ENCODE results near the gene ZNF547.
A peak's percentile ranks its signal among the peaks of the same experiment; 100 is the strongest.

Gene ZNF547

GRCh38 chr19:57342582-57342981, 20.8 kb upstream of the ZNF547 start:
- no peak overlapping the region for H3K27ac ChIP-seq (ENCODE audit: low read depth, low read length)
- no peak overlapping the region for H3K9ac ChIP-seq (ENCODE audit: low read length)

GRCh38 chr19:57348136-57348535, 15.2 kb upstream of the ZNF547 start:
- Histone ChIP-seq H3K27ac (ENCODE audit: low read depth, low read length) (no peak overlapping the region), H3K4me3 (ENCODE audit: low read depth, low read length) (no peak overlapping the region), H3K36me3 (ENCODE audit: control insufficient read depth, insufficient read depth, low read length) (peaks cover 1% of the 10 kb centered on the region; the same call in 1 of the 2 replicates), H3K9me3 (ENCODE audit: control insufficient read depth, insufficient read depth, low read depth, low read length) (no peaks in the 10 kb centered on the region), H3K4me1 (ENCODE audit: control insufficient read depth, insufficient read depth, low read length) (0 out of 2 replicates have a peak, but pooled peaks cover 2% of the 10 kb centered on the region), H3K9ac (ENCODE audit: low read length) (no peak overlapping the region), H3K27me3 (ENCODE audit: control insufficient read depth, insufficient read depth, low read length) (no peaks in the 10 kb centered on the region)

More at GRCh38 chr19:57342582-57342981, 20.8 kb upstream of the ZNF547 start:
- no peak overlapping the region for H3K4me3 ChIP-seq (ENCODE audit: low read depth, low read length)
- H3K27me3 ChIP-seq (ENCODE audit: control insufficient read depth, insufficient read depth, low read length): no peaks in the 10 kb centered on the region
- no peaks in the 10 kb centered on the region for H3K36me3 ChIP-seq (ENCODE audit: control insufficient read depth, insufficient read depth, low read length)
- no peaks in the 10 kb centered on the region for H3K4me1 ChIP-seq (ENCODE audit: control insufficient read depth, insufficient read depth, low read length)
- no peaks in the 10 kb centered on the region for H3K9me3 ChIP-seq (ENCODE audit: control insufficient read depth, insufficient read depth, low read depth, low read length)

GRCh38 chr19:57350877-57351805, 12.2 kb upstream of the ZNF547 start, which contains the start of gene ZNF304:
ZNF304 (plus strand) TSS chr19:57351271; CDS start chr19:57351665, 394 bp downstream.
- Histone ChIP-seq H3K4me1 (ENCODE audit: control insufficient read depth, insufficient read depth, low read length) (0 out of 2 replicates have a peak, but pooled peaks cover 2% of the 10 kb centered on the region), H3K9me3 (ENCODE audit: control insufficient read depth, insufficient read depth, low read depth, low read length) (no peaks in the 10 kb centered on the region), H3K4me3 (ENCODE audit: low read depth, low read length) (peak within 1 kb of the TSS; percentile 93), H3K27me3 (ENCODE audit: control insufficient read depth, insufficient read depth, low read length) (no peaks in the 10 kb centered on the region), H3K36me3 (ENCODE audit: control insufficient read depth, insufficient read depth, low read length) (peaks cover 30% of the 10 kb centered on the region), H3K27ac (ENCODE audit: low read depth, low read length) (no peak within 1 kb of the TSS), H3K9ac (ENCODE audit: low read length) (peak within 1 kb of the TSS; percentile 85)

- 0 out of 2 replicates have a peak, but pooled peaks cover 2% of the 10 kb centered on the region for H3K4me1 ChIP-seq (ENCODE audit: control insufficient read depth, insufficient read depth, low read length)
- H3K9me3 ChIP-seq (ENCODE audit: control insufficient read depth, insufficient read depth, low read depth, low read length): no peaks in the 10 kb centered on the region
- peak overlapping the region; percentile 93 for H3K4me3 ChIP-seq (ENCODE audit: low read depth, low read length)
- H3K9ac ChIP-seq (ENCODE audit: low read length): peak overlapping the region; percentile 85
- no peaks in the 10 kb centered on the region for H3K27me3 ChIP-seq (ENCODE audit: control insufficient read depth, insufficient read depth, low read length)
- no peak overlapping the region for H3K27ac ChIP-seq (ENCODE audit: low read depth, low read length)
- H3K36me3 ChIP-seq (ENCODE audit: control insufficient read depth, insufficient read depth, low read length): peaks cover 37% of the 10 kb centered on the region
Observed at GRCh38 chr19:57351867-57352266, 11.5 kb upstream of the ZNF547 start.

- H3K4me3 ChIP-seq (ENCODE audit: low read depth, low read length): no peak overlapping the region
- 0 out of 2 replicates have a peak, but pooled peaks cover 2% of the 10 kb centered on the region for H3K4me1 ChIP-seq (ENCODE audit: control insufficient read depth, insufficient read depth, low read length)
- H3K9ac ChIP-seq (ENCODE audit: low read length): no peak overlapping the region
- H3K9me3 ChIP-seq (ENCODE audit: control insufficient read depth, insufficient read depth, low read depth, low read length): no peaks in the 10 kb centered on the region
- H3K36me3 ChIP-seq (ENCODE audit: control insufficient read depth, insufficient read depth, low read length): peaks cover 58% of the 10 kb centered on the region
- H3K27ac ChIP-seq (ENCODE audit: low read depth, low read length): no peak overlapping the region
- no peaks in the 10 kb centered on the region for H3K27me3 ChIP-seq (ENCODE audit: control insufficient read depth, insufficient read depth, low read length)
Observed at GRCh38 chr19:57355916-57356315, 7.4 kb upstream of the ZNF547 start.

GRCh38 chr19:57357406-57357805, 5.9 kb upstream of the ZNF547 start:
- Histone ChIP-seq H3K4me3 (ENCODE audit: low read depth, low read length) (no peak overlapping the region), H3K9ac (ENCODE audit: low read length) (no peak overlapping the region), H3K36me3 (ENCODE audit: control insufficient read depth, insufficient read depth, low read length) (peaks cover 58% of the 10 kb centered on the region), H3K27me3 (ENCODE audit: control insufficient read depth, insufficient read depth, low read length) (no peaks in the 10 kb centered on the region), H3K27ac (ENCODE audit: low read depth, low read length) (no peak overlapping the region), H3K4me1 (ENCODE audit: control insufficient read depth, insufficient read depth, low read length) (0 out of 2 replicates have a peak, but pooled peaks cover under 1% of the 10 kb centered on the region), H3K9me3 (ENCODE audit: control insufficient read depth, insufficient read depth, low read depth, low read length) (no peaks in the 10 kb centered on the region)

- H3K9me3 ChIP-seq (ENCODE audit: control insufficient read depth, insufficient read depth, low read depth, low read length): no peaks in the 10 kb centered on the region
- H3K4me3 ChIP-seq (ENCODE audit: low read depth, low read length): no peak overlapping the region
- H3K27me3 ChIP-seq (ENCODE audit: control insufficient read depth, insufficient read depth, low read length): no peaks in the 10 kb centered on the region
- H3K4me1 ChIP-seq (ENCODE audit: control insufficient read depth, insufficient read depth, low read length): peaks cover 2% of the 10 kb centered on the region; the same call in 1 of the 2 replicates
- no peak overlapping the region for H3K9ac ChIP-seq (ENCODE audit: low read length)
- no peak overlapping the region for H3K27ac ChIP-seq (ENCODE audit: low read depth, low read length)
- H3K36me3 ChIP-seq (ENCODE audit: control insufficient read depth, insufficient read depth, low read length): peaks cover 46% of the 10 kb centered on the region
Observed at GRCh38 chr19:57359300-57359699, 4.1 kb upstream of the ZNF547 start.

GRCh38 chr19:57362419-57362818, 932 bp upstream of the ZNF547 start:
- Histone ChIP-seq H3K4me3 (ENCODE audit: low read depth, low read length) (peak overlapping the region; percentile 65), H3K9me3 (ENCODE audit: control insufficient read depth, insufficient read depth, low read depth, low read length) (no peaks in the 10 kb centered on the region), H3K27me3 (ENCODE audit: control insufficient read depth, insufficient read depth, low read length) (no peaks in the 10 kb centered on the region), H3K9ac (ENCODE audit: low read length) (peak overlapping the region; percentile 67), H3K27ac (ENCODE audit: low read depth, low read length) (peak overlapping the region; percentile 43), H3K4me1 (ENCODE audit: control insufficient read depth, insufficient read depth, low read length) (peaks cover 2% of the 10 kb centered on the region; the same call in 1 of the 2 replicates), H3K36me3 (ENCODE audit: control insufficient read depth, insufficient read depth, low read length) (peaks cover 15% of the 10 kb centered on the region)

GRCh38 chr19:57363688-57364181, 384 bp downstream of the ZNF547 start:
- Histone ChIP-seq H3K27ac (ENCODE audit: low read depth, low read length) (no peak overlapping the region), H3K4me3 (ENCODE audit: low read depth, low read length) (peak overlapping the region; percentile 65), H3K9me3 (ENCODE audit: control insufficient read depth, insufficient read depth, low read depth, low read length) (no peaks in the 10 kb centered on the region), H3K4me1 (ENCODE audit: control insufficient read depth, insufficient read depth, low read length) (peaks cover 2% of the 10 kb centered on the region; the same call in 1 of the 2 replicates), H3K9ac (ENCODE audit: low read length) (peak overlapping the region; percentile 64), H3K27me3 (ENCODE audit: control insufficient read depth, insufficient read depth, low read length) (no peaks in the 10 kb centered on the region), H3K36me3 (ENCODE audit: control insufficient read depth, insufficient read depth, low read length) (peaks cover 2% of the 10 kb centered on the region; the same call in 1 of the 2 replicates)

- Histone ChIP-seq H3K9ac (ENCODE audit: low read length) (no peak overlapping the region), H3K4me1 (ENCODE audit: control insufficient read depth, insufficient read depth, low read length) (peaks cover 2% of the 10 kb centered on the region; the same call in 1 of the 2 replicates), H3K27ac (ENCODE audit: low read depth, low read length) (no peak overlapping the region), H3K9me3 (ENCODE audit: control insufficient read depth, insufficient read depth, low read depth, low read length) (no peaks in the 10 kb centered on the region), H3K36me3 (ENCODE audit: control insufficient read depth, insufficient read depth, low read length) (peaks cover 2% of the 10 kb centered on the region), H3K27me3 (ENCODE audit: control insufficient read depth, insufficient read depth, low read length) (no peaks in the 10 kb centered on the region), H3K4me3 (ENCODE audit: low read depth, low read length) (no peak overlapping the region)
Observed at GRCh38 chr19:57366776-57367175, 3.4 kb downstream of the ZNF547 start.

- H3K4me3 ChIP-seq (ENCODE audit: low read depth, low read length): no peak overlapping the region
- no peaks in the 10 kb centered on the region for H3K27me3 ChIP-seq (ENCODE audit: control insufficient read depth, insufficient read depth, low read length)
- peaks cover 39% of the 10 kb centered on the region for H3K9me3 ChIP-seq (ENCODE audit: control insufficient read depth, insufficient read depth, low read depth, low read length)
- H3K27ac ChIP-seq (ENCODE audit: low read depth, low read length): no peak overlapping the region
- no peaks in the 10 kb centered on the region for H3K4me1 ChIP-seq (ENCODE audit: control insufficient read depth, insufficient read depth, low read length)
- H3K36me3 ChIP-seq (ENCODE audit: control insufficient read depth, insufficient read depth, low read length): peaks cover 39% of the 10 kb centered on the region
- no peak overlapping the region for H3K9ac ChIP-seq (ENCODE audit: low read length)
Observed at GRCh38 chr19:57374179-57374578, 10.8 kb downstream of the ZNF547 start.

Data from HUES6 (cell line).